ENCODE measurements around the gene ADARB1. TPM values are rescaled to one million over a fixed set of nuclear protein-coding genes. Genes with fewer than 3 reads are reported as not detected.

The ADARB1 gene
- total and polyA plus RNA-seq, 2 experiments from 2014 or later, result 4.8 to 14.8 TPM

- no peak for ATAC-seq
Measured at GRCh38 chr21:45258466-45258865, 184.1 kb downstream of the ADARB1 start.

More at GRCh38 chr21:45258466-45258865, 184.1 kb downstream of the ADARB1 start:
- H3K27ac ChIP-seq (ENCODE audit: low read depth), result no peak overlapping the region
- H2AFZ ChIP-seq, result no peak overlapping the region
- H3K27me3 ChIP-seq (ENCODE audit: insufficient read depth), result no peaks in the 10 kb centered on the region
- H3F3A ChIP-seq (replicated peaks; ENCODE audit: low read depth), result 0 out of 2 replicates have a peak, but pooled peaks cover 2% of the 10 kb centered on the region
- H4K20me1 ChIP-seq (replicated peaks; ENCODE audit: insufficient read depth), result no peaks in the 10 kb centered on the region; the same call in none of the 2 replicates
- no peak overlapping the region for H3K4me2 ChIP-seq
- no peaks in the 10 kb centered on the region for H3K4me1 ChIP-seq (ENCODE audit: insufficient read depth)
- no peaks in the 10 kb centered on the region for H3K9me2 ChIP-seq (ENCODE audit: insufficient read depth)
- Mint-ChIP-seq H3K4me1 (no peaks in the 10 kb centered on the region), H3K36me3 (ENCODE audit: low read depth) (peaks cover 6% of the 10 kb centered on the region), H3K4me3 (no peak overlapping the region), H3K27ac (no peak overlapping the region), H3K27me3 (ENCODE audit: insufficient read depth, low read depth, poor library complexity) (peaks cover 11% of the 10 kb centered on the region), H3K9me3 (no peaks in the 10 kb centered on the region)
- no peak overlapping the region for H3K4me3 ChIP-seq
- no peaks in the 10 kb centered on the region for H3K36me3 ChIP-seq (ENCODE audit: insufficient read depth)
- no peaks in the 10 kb centered on the region for H3K79me2 ChIP-seq (replicated peaks; ENCODE audit: insufficient read depth)
- DNase-seq (ENCODE audit: low spot score), result no peak
- TF ChIP-seq, protein P1, sequence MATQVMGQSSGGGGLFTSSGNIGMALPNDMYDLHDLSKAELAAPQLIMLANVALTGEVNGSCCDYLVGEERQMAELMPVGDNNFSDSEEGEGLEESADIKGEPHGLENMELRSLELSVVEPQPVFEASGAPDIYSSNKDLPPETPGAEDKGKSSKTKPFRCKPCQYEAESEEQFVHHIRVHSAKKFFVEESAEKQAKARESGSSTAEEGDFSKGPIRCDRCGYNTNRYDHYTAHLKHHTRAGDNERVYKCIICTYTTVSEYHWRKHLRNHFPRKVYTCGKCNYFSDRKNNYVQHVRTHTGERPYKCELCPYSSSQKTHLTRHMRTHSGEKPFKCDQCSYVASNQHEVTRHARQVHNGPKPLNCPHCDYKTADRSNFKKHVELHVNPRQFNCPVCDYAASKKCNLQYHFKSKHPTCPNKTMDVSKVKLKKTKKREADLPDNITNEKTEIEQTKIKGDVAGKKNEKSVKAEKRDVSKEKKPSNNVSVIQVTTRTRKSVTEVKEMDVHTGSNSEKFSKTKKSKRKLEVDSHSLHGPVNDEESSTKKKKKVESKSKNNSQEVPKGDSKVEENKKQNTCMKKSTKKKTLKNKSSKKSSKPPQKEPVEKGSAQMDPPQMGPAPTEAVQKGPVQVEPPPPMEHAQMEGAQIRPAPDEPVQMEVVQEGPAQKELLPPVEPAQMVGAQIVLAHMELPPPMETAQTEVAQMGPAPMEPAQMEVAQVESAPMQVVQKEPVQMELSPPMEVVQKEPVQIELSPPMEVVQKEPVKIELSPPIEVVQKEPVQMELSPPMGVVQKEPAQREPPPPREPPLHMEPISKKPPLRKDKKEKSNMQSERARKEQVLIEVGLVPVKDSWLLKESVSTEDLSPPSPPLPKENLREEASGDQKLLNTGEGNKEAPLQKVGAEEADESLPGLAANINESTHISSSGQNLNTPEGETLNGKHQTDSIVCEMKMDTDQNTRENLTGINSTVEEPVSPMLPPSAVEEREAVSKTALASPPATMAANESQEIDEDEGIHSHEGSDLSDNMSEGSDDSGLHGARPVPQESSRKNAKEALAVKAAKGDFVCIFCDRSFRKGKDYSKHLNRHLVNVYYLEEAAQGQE (IDR thresholded peaks at IDR 0.05; ENCODE audit: unreplicated experiment), result no peak
- TF ChIP-seq CTCF (conservative IDR thresholded peaks at IDR 0.05; ENCODE audit: low read depth in 2 of 2), result no peak
- no peak for TF ChIP-seq JUNB (IDR thresholded peaks at IDR 0.05; ENCODE audit: unreplicated experiment)
- no peak for TF ChIP-seq ZNF331 (CRISPR knock-in tag; IDR thresholded peaks at IDR 0.05; ENCODE audit: low read depth)
- TF ChIP-seq ZNF114 (CRISPR knock-in tag; IDR thresholded peaks at IDR 0.05), result no peak
- TF ChIP-seq POLR2AphosphoS5 (IDR thresholded peaks at IDR 0.05; ENCODE audit: low read depth), result no peak
- TF ChIP-seq EZH2phosphoT487 (IDR thresholded peaks at IDR 0.05; ENCODE audit: unreplicated experiment), result no peak
- no peak for TF ChIP-seq STAT1 (IDR thresholded peaks at IDR 0.05; ENCODE audit: unreplicated experiment)
- TF ChIP-seq NANOG (IDR thresholded peaks at IDR 0.05; ENCODE audit: borderline replicate concordance), result no peak
- no peak for TF ChIP-seq CREB1 (CRISPR knock-in tag; IDR thresholded peaks at IDR 0.05; ENCODE audit: low read depth)
- no peak for TF ChIP-seq ETS1 (IDR thresholded peaks at IDR 0.05)
- no peak for TF ChIP-seq EZH2 (IDR thresholded peaks at IDR 0.05; ENCODE audit: low read depth, unreplicated experiment)
- no peak for TF ChIP-seq ZNF462 (CRISPR knock-in tag; IDR thresholded peaks at IDR 0.05)
